T-helper 1 cell (primary cell): ENCODE data around the gene ZMIZ2.
"Not testable (repeated sequence)": the region's sequence is repeated elsewhere in the genome, so short reads cannot be mapped to it uniquely, and the experiment has no call there.

Source experiments
- DNase-seq, 5 donors: peaks; one replicate each; pipeline ENCODE4 v3.0.0-alpha.2; 2012 to 2020

Gene ZMIZ2

GRCh38 chr7:44729949-44730590, 18.6 kb upstream of the ZMIZ2 start:
- no peak for DNase-seq

- DNase-seq, result not testable (repeated sequence)
Observed at GRCh38 chr7:44732971-44733370, 15.7 kb upstream of the ZMIZ2 start.

GRCh38 chr7:44733708-44734481, 14.8 kb upstream of the ZMIZ2 start:
- DNase-seq, result no peak

GRCh38 chr7:44735403-44736165, 13.1 kb upstream of the ZMIZ2 start:
- DNase-seq, result peak in 1 of 5 donors; percentile 85

- no peak for DNase-seq
Observed at GRCh38 chr7:44736896-44737295, 11.8 kb upstream of the ZMIZ2 start.

GRCh38 chr7:44738051-44738723, 10.5 kb upstream of the ZMIZ2 start:
- DNase-seq, result no peak

GRCh38 chr7:44738876-44739665, 9.6 kb upstream of the ZMIZ2 start:
- DNase-seq, result no peak

GRCh38 chr7:44740055-44740454, 8.6 kb upstream of the ZMIZ2 start:
- no peak for DNase-seq

GRCh38 chr7:44743750-44744149, 4.9 kb upstream of the ZMIZ2 start:
- no peak for DNase-seq

GRCh38 chr7:44748948-44749731, 493 bp downstream of the ZMIZ2 start:
- no peak for DNase-seq

GRCh38 chr7:44749992-44750391, 1.3 kb downstream of the ZMIZ2 start:
- DNase-seq, result no peak

GRCh38 chr7:44750424-44750823, 1.8 kb downstream of the ZMIZ2 start:
- no peak for DNase-seq

GRCh38 chr7:44750921-44751571, 2.4 kb downstream of the ZMIZ2 start:
- peak; percentile 42 to 60 (median 57) for DNase-seq

GRCh38 chr7:44752822-44753221, 4.2 kb downstream of the ZMIZ2 start:
- DNase-seq, result no peak

GRCh38 chr7:44754802-44755697, 6.4 kb downstream of the ZMIZ2 start:
- no peak for DNase-seq

- no peak for DNase-seq
Observed at GRCh38 chr7:44755698-44756627, 7.3 kb downstream of the ZMIZ2 start.

GRCh38 chr7:44756904-44757303, 8.3 kb downstream of the ZMIZ2 start:
- no peak for DNase-seq

GRCh38 chr7:44757311-44757710, 8.7 kb downstream of the ZMIZ2 start:
- no peak for DNase-seq

GRCh38 chr7:44757739-44758138, 9.1 kb downstream of the ZMIZ2 start:
- no peak for DNase-seq
